ENCODE measurements around the gene PPP4R2.

Gene PPP4R2

GRCh38 chr3:72996473-72997333, at the start of gene PPP4R2:
Gene PPP4R2 (plus strand): TSS chr3:72996811. CDS start chr3:72997038, 227 bp downstream.
- DNase-seq (ENCODE audit: low read depth in 1 of 2, low spot score in 1 of 2): peak; percentile 83 to 89

GRCh38 chr3:72947715-72948490, 48.7 kb upstream of the PPP4R2 start:
- no peak for DNase-seq (ENCODE audit: low read depth in 1 of 2, low spot score in 1 of 2)

GRCh38 chr3:72949016-72949415, 47.6 kb upstream of the PPP4R2 start:
- no peak for DNase-seq (ENCODE audit: low read depth in 1 of 2, low spot score in 1 of 2)

- DNase-seq (ENCODE audit: low read depth in 1 of 2, low spot score in 1 of 2): no peak
Measured at GRCh38 chr3:72950372-72950771, 46.2 kb upstream of the PPP4R2 start.

- no peak for DNase-seq (ENCODE audit: low read depth in 1 of 2, low spot score in 1 of 2)
Measured at GRCh38 chr3:72950801-72951200, 45.8 kb upstream of the PPP4R2 start.

- no peak for DNase-seq (ENCODE audit: low read depth in 1 of 2, low spot score in 1 of 2)
Measured at GRCh38 chr3:72951259-72951722, 45.3 kb upstream of the PPP4R2 start.

GRCh38 chr3:72953325-72953956, 43.2 kb upstream of the PPP4R2 start:
- DNase-seq (ENCODE audit: low read depth in 1 of 2, low spot score in 1 of 2): no peak

- DNase-seq (ENCODE audit: low read depth in 1 of 2, low spot score in 1 of 2): no peak
Measured at GRCh38 chr3:72957297-72957696, 39.3 kb upstream of the PPP4R2 start.

GRCh38 chr3:72959336-72959735, 37.3 kb upstream of the PPP4R2 start:
- no peak for DNase-seq (ENCODE audit: low read depth in 1 of 2, low spot score in 1 of 2)

- no peak for DNase-seq (ENCODE audit: low read depth in 1 of 2, low spot score in 1 of 2)
Measured at GRCh38 chr3:72960812-72961518, 35.6 kb upstream of the PPP4R2 start.

GRCh38 chr3:72961752-72962151, 34.9 kb upstream of the PPP4R2 start:
- no peak for DNase-seq (ENCODE audit: low read depth in 1 of 2, low spot score in 1 of 2)

- DNase-seq (ENCODE audit: low read depth in 1 of 2, low spot score in 1 of 2): no peak
Measured at GRCh38 chr3:72962317-72962716, 34.3 kb upstream of the PPP4R2 start.

- no peak for DNase-seq (ENCODE audit: low read depth in 1 of 2, low spot score in 1 of 2)
Measured at GRCh38 chr3:72964633-72965032, 32.0 kb upstream of the PPP4R2 start.

GRCh38 chr3:72968266-72968664, 28.3 kb upstream of the PPP4R2 start:
- DNase-seq (ENCODE audit: low read depth in 1 of 2, low spot score in 1 of 2): no peak

- no peak for DNase-seq (ENCODE audit: low read depth in 1 of 2, low spot score in 1 of 2)
Measured at GRCh38 chr3:72969766-72970165, 26.8 kb upstream of the PPP4R2 start.

- no peak for DNase-seq (ENCODE audit: low read depth in 1 of 2, low spot score in 1 of 2)
Measured at GRCh38 chr3:72970942-72971341, 25.7 kb upstream of the PPP4R2 start.

GRCh38 chr3:72972706-72973030, 23.9 kb upstream of the PPP4R2 start:
- DNase-seq (ENCODE audit: low read depth in 1 of 2, low spot score in 1 of 2): no peak

GRCh38 chr3:72973031-72973723, 23.4 kb upstream of the PPP4R2 start:
- DNase-seq (ENCODE audit: low read depth in 1 of 2, low spot score in 1 of 2): no peak

- no peak for DNase-seq (ENCODE audit: low read depth in 1 of 2, low spot score in 1 of 2)
Measured at GRCh38 chr3:72973786-72974185, 22.8 kb upstream of the PPP4R2 start.

GRCh38 chr3:72974956-72975355, 21.7 kb upstream of the PPP4R2 start:
- DNase-seq (ENCODE audit: low read depth in 1 of 2, low spot score in 1 of 2): no peak
